OCI-LY1 (cell line): ENCODE results near the gene LAMC3.

ENCODE experiments used
- H2AFZ ChIP-seq: fragments of 200-600 bp; sonication (generic), shearing (Covaris generic); 2 replicates; pipeline ENCODE4 v1.6.0; 2014; ENCODE audit warnings: antibody characterized with exemption, mild to moderate bottlenecking, low read length
- H3F3A ChIP-seq: fragments of 200-600 bp; sonication (generic), shearing (Covaris generic); 2 replicates; pipeline ENCODE4 v1.6.0; 2014; ENCODE audit warnings: mild to moderate bottlenecking, antibody characterized with exemption, low read length, moderate library complexity; ENCODE audit not compliant: insufficient read depth
- H3K27ac ChIP-seq: fragments of 200-600 bp; sonication (generic); 2 replicates; pipeline ENCODE4 v1.5.1; 2014; ENCODE audit warnings: low read length, mixed run types, mild to moderate bottlenecking, low read depth; ENCODE audit not compliant: poor library complexity, severe bottlenecking
- H3K27me3 ChIP-seq: fragments of 200-600 bp; sonication (generic); 2 replicates; pipeline ENCODE4 v1.6.0; 2014; ENCODE audit warnings: antibody characterized with exemption, mild to moderate bottlenecking, low read length, moderate library complexity; ENCODE audit not compliant: insufficient read depth
- H3K36me3 ChIP-seq: fragments of 200-600 bp; sonication (generic); 2 replicates; pipeline ENCODE4 v1.6.1; 2014; ENCODE audit warnings: mild to moderate bottlenecking, antibody characterized with exemption, low read length, moderate library complexity, mixed read lengths; ENCODE audit not compliant: insufficient read depth
- H3K4me1 ChIP-seq: fragments of 200-600 bp; sonication (generic); 2 replicates; pipeline ENCODE4 v1.5.1; 2014; ENCODE audit warnings: mild to moderate bottlenecking, low read length, moderate library complexity; ENCODE audit not compliant: insufficient read depth, severe bottlenecking
- H3K4me2 ChIP-seq: fragments of 200-600 bp; sonication (generic), shearing (Covaris generic); 2 replicates; pipeline ENCODE4 v1.6.1; 2014; ENCODE audit warnings: low read length
- H3K4me3 ChIP-seq: fragments of 200-600 bp; sonication (generic); 2 replicates; pipeline ENCODE4 v1.5.1; 2014; ENCODE audit warnings: low read length, low read depth, mild to moderate bottlenecking, mixed read lengths; ENCODE audit not compliant: poor library complexity, severe bottlenecking
- H3K79me2 ChIP-seq: fragments of 200-600 bp; shearing (Covaris generic); 2 replicates; pipeline ENCODE4 v1.6.1; 2016; ENCODE audit warnings: mixed run types, low read length, mixed read lengths; ENCODE audit not compliant: insufficient read depth
- H3K9ac ChIP-seq: fragments of 200-600 bp; sonication (generic), shearing (Covaris generic); 2 replicates; pipeline ENCODE4 v1.6.1; 2014; ENCODE audit warnings: mild to moderate bottlenecking, low read length, mixed read lengths
- H3K9me2 ChIP-seq: fragments of 200-600 bp; sonication (generic), shearing (Covaris generic); 2 replicates; pipeline ENCODE4 v1.6.1; 2014; ENCODE audit warnings: low read depth, mild to moderate bottlenecking, low read length, mixed read lengths
- H3K9me3 ChIP-seq: fragments of 200-600 bp; shearing (Covaris generic); 2 replicates; pipeline ENCODE4 v1.6.1; 2014; ENCODE audit warnings: low read length, mixed read lengths
- H4K20me1 ChIP-seq: fragments of 200-600 bp; sonication (generic), shearing (Covaris generic); 2 replicates; pipeline ENCODE4 v1.6.0; 2016; ENCODE audit warnings: mild to moderate bottlenecking, low read length; ENCODE audit not compliant: insufficient read depth
- EZH2 ChIP-seq: fragments of 200-600 bp; sonication (generic), shearing (Covaris generic); IDR thresholded peaks from 2 replicates; pipeline ENCODE4 v1.8.0; 2017; ENCODE audit warnings: borderline replicate concordance, mixed run types, mild to moderate bottlenecking, antibody characterized with exemption, low read length, moderate library complexity, mixed read lengths
- TF ChIP-seq, protein P1 (sequence below): fragments of 200-600 bp; sonication (generic), shearing (Covaris generic); IDR thresholded peaks from 2 replicates; pipeline ENCODE4 v1.5.1; 2017; ENCODE audit warnings: mild to moderate bottlenecking, antibody characterized with exemption, low read length, moderate library complexity, mixed read lengths

LAMC3 gene

DNA sequence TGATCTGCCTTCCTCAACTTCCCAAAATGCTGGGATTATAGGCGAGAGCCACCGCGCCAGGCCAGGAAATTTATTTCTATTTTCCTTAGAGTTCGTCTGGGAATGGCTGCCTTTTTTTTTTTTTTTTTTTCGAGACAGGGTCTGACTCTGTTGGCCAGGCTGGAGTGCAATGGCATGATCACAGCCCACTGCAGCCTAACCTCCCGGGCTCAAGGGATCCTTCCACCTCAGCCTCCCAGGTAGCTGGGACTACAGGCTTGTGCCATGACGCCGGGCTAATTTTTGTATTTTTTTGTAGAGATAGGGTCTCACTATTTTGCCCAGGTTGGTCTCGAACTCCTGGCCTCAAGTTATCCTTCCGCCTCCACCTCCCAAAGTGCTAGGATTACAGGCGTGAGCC, 888 bp upstream of the LAMC3 start:
- Histone ChIP-seq H3K27me3 (no peaks in the 10 kb centered on the region; the same call in 1 of the 2 replicates), H3K4me3 (no peak overlapping the region), H4K20me1 (no peaks in the 10 kb centered on the region), H3K9me2 (no peaks in the 10 kb centered on the region), H3K9ac (no peak overlapping the region), H3K9me3 (no peaks in the 10 kb centered on the region), H3F3A (no peaks in the 10 kb centered on the region), H3K4me1 (no peaks in the 10 kb centered on the region), H2AFZ (no peak overlapping the region), H3K36me3 (no peaks in the 10 kb centered on the region), H3K4me2 (no peak overlapping the region), H3K27ac (no peak overlapping the region), H3K79me2 (no peaks in the 10 kb centered on the region)
- TF ChIP-seq, protein P1, sequence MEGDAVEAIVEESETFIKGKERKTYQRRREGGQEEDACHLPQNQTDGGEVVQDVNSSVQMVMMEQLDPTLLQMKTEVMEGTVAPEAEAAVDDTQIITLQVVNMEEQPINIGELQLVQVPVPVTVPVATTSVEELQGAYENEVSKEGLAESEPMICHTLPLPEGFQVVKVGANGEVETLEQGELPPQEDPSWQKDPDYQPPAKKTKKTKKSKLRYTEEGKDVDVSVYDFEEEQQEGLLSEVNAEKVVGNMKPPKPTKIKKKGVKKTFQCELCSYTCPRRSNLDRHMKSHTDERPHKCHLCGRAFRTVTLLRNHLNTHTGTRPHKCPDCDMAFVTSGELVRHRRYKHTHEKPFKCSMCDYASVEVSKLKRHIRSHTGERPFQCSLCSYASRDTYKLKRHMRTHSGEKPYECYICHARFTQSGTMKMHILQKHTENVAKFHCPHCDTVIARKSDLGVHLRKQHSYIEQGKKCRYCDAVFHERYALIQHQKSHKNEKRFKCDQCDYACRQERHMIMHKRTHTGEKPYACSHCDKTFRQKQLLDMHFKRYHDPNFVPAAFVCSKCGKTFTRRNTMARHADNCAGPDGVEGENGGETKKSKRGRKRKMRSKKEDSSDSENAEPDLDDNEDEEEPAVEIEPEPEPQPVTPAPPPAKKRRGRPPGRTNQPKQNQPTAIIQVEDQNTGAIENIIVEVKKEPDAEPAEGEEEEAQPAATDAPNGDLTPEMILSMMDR = no peak
- no peak for TF ChIP-seq EZH2

DNA sequence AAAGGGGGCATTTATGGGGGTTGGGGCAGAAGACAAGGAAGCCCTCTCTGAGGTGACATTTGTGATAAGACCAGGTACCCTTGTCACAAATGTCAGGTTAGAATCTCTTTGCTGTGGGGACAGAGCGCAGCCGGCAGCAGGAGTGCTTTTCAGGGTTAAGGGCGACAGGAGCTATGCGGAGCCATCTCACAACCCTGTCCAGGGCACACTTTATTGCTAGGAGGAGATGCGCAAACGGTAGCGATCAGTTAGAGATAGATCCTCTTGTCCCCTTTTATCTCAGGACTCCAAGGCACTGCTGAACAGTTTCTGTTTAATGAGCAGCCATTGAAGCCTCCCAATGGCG, 438 bp upstream of the LAMC3 start:
- Histone ChIP-seq H3K4me2 (no peak overlapping the region), H3K27ac (no peak overlapping the region), H4K20me1 (no peaks in the 10 kb centered on the region), H3K4me1 (no peaks in the 10 kb centered on the region), H3K79me2 (no peaks in the 10 kb centered on the region), H3K9me3 (no peaks in the 10 kb centered on the region), H3K9me2 (no peaks in the 10 kb centered on the region), H3K9ac (no peak overlapping the region), H3F3A (no peaks in the 10 kb centered on the region), H3K36me3 (no peaks in the 10 kb centered on the region), H2AFZ (no peak overlapping the region), H3K27me3 (no peaks in the 10 kb centered on the region; the same call in 1 of the 2 replicates), H3K4me3 (no peak overlapping the region)
- TF ChIP-seq EZH2 = no peak
- TF ChIP-seq, protein P1 = no peak

DNA sequence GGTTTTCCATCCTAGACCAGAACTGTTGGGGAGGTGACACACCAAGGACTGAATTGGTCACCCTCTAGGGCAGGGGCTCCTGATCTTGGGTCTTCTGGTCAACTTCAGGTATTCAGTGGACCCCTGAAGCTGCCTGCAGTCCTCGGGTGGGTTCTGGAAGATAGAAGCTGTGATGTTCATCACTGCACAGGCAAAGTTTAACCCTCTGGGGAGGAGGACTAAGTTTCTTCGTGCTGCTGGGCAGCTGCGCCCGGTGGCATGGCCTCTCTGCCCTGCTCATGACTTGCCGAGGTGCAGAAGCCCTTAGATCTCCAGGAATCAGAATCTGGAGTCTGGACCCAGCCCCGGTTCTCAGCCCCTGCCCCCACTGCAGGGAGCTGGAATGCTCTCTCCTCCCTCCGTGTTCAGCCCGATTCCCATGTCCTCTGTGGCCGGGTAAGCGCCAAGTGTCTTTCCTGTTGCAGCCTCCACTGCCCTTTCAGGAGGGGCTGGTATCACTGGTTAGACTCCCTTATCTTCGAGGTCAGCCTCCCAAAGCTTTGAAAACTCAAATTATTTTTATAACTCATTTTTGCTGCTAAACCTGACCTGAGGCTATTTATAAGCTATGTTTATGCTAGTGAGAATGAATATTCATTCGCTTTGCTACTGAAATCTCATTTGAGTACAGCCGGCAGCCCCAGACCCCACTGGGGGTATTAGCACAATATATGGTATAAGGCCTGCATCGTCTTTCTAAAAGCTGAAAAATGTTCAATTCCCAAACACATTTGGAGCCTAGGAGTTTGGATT, 1.7 kb downstream of the LAMC3 start:
- Histone ChIP-seq H3K4me2 (no peak overlapping the region), H3K27me3 (no peaks in the 10 kb centered on the region; the same call in 1 of the 2 replicates), H4K20me1 (no peaks in the 10 kb centered on the region), H3K9ac (no peak overlapping the region), H3K4me3 (no peak overlapping the region), H3K79me2 (no peaks in the 10 kb centered on the region), H2AFZ (no peak overlapping the region), H3K9me3 (no peaks in the 10 kb centered on the region), H3F3A (no peaks in the 10 kb centered on the region), H3K36me3 (no peaks in the 10 kb centered on the region), H3K9me2 (no peaks in the 10 kb centered on the region), H3K27ac (no peak overlapping the region), H3K4me1 (no peaks in the 10 kb centered on the region)
- no peak for TF ChIP-seq EZH2
- TF ChIP-seq, protein P1 = no peak
